PC-3 (cell line): ENCODE data around the gene NAV2. TPM values are rescaled to one million over a fixed set of nuclear protein-coding genes. Genes with fewer than 3 reads are reported as not detected.

Experiments used
- ATAC-seq: fragments of 200-7000 bp; cut with Tn5 transposase; 2 replicates; pipeline ENCODE4 v1.9.1; 2020; ENCODE audit warnings: mild to moderate bottlenecking, moderate library complexity
- BruUV-seq: library from RNA; stranded (reverse); fragments of 400-500 nt; replicated peaks from 2 replicates; lab custom pipeline; 2021; lab: Mats Ljungman, UMichigan
- CTCF ChIA-PET: fragments of 300-600 bp; sonication (Branson Sonifier 250); formaldehyde crosslinking; loops from one replicate; lab custom pipeline; 2022; ENCODE audit warnings: antibody characterized with exemption; lab: Charles Lee
- POLR2A ChIA-PET: fragments of 300-600 bp; sonication (Branson Sonifier 250); formaldehyde crosslinking; loops from one replicate; lab custom pipeline; 2022; ENCODE audit warnings: antibody characterized with exemption; ENCODE audit not compliant: unreplicated experiment; lab: Charles Lee
- DNase-seq: peaks from one replicate; pipeline ENCODE4 v3.0.0-alpha.2; 2015
- H2AFZ ChIP-seq: fragments of 300-600 bp; sonication (generic); 2 replicates; pipeline ENCODE4 v1.6.0; 2016; ENCODE audit warnings: antibody characterized with exemption, low read length
- H3F3A ChIP-seq: fragments of 300-600 bp; sonication (generic); one replicate; pipeline ENCODE4 v1.6.0; 2017; ENCODE audit warnings: antibody characterized with exemption, low read length, control low read depth, mild to moderate bottlenecking; ENCODE audit not compliant: unreplicated experiment
- H3K27ac ChIP-seq: fragments of 300-600 bp; sonication (generic); 2 replicates; pipeline ENCODE4 v1.5.1; 2016; ENCODE audit warnings: mild to moderate bottlenecking, low read length
- H3K27me3 ChIP-seq: fragments of 300-600 bp; sonication (generic); 2 replicates; pipeline ENCODE4 v1.6.1; 2016; ENCODE audit warnings: low read length, mixed read lengths
- H3K36me3 ChIP-seq: fragments of 300-600 bp; sonication (generic); 2 replicates; pipeline ENCODE4 v1.6.1; 2016; ENCODE audit warnings: low read depth, mixed run types, low read length, mixed read lengths
- H3K4me1 ChIP-seq: fragments of 300-600 bp; sonication (generic); 2 replicates; pipeline ENCODE4 v1.5.1; 2016; ENCODE audit warnings: low read length; ENCODE audit not compliant: insufficient read depth
- H3K4me2 ChIP-seq: fragments of 300-600 bp; sonication (generic); 2 replicates; pipeline ENCODE4 v1.6.0; 2016; ENCODE audit warnings: low read length
- H3K4me3 ChIP-seq: fragments of 300-600 bp; sonication (generic); 2 replicates; pipeline ENCODE4 v1.5.1; 2016; ENCODE audit warnings: mild to moderate bottlenecking, low read length, mixed read lengths
- H3K79me2 ChIP-seq: fragments of 300-600 bp; sonication (generic); 2 replicates; pipeline ENCODE4 v1.6.1; 2017; ENCODE audit warnings: low read length, mixed read lengths
- H3K9ac ChIP-seq: fragments of 300-600 bp; sonication (generic); 2 replicates; pipeline ENCODE4 v1.6.0; 2016; ENCODE audit warnings: mild to moderate bottlenecking, low read length
- H3K9me2 ChIP-seq: fragments of 300-600 bp; sonication (generic); replicated peaks from 2 replicates; pipeline ENCODE4 v1.6.1; 2016; ENCODE audit warnings: mixed run types, low read length, mixed read lengths
- H3K9me3 ChIP-seq: fragments of 300-600 bp; sonication (generic); 2 replicates; pipeline ENCODE4 v1.6.1; 2016; ENCODE audit warnings: low read length, mixed read lengths
- H4K20me1 ChIP-seq: fragments of 300-600 bp; sonication (generic); 2 replicates; pipeline ENCODE4 v1.6.1; 2016; ENCODE audit warnings: low read length, mixed read lengths
- CTCF ChIP-seq: fragments of 300-600 bp; sonication (generic); conservative IDR thresholded peaks from 2 replicates; pipeline ENCODE4 v1.5.1; 2017; ENCODE audit warnings: antibody characterized with exemption, low read depth, mild to moderate bottlenecking, low read length
- EZH2 ChIP-seq: fragments of 300-600 bp; sonication (generic); IDR thresholded peaks from one replicate; pipeline ENCODE4 v1.6.1; 2017; ENCODE audit warnings: antibody characterized with exemption, mild to moderate bottlenecking, low read length; ENCODE audit not compliant: unreplicated experiment
- EZH2phosphoT487 ChIP-seq: fragments of 300-600 bp; sonication (generic); IDR thresholded peaks from 2 replicates; pipeline ENCODE4 v1.6.1; 2018; ENCODE audit warnings: mild to moderate bottlenecking, antibody characterized with exemption, low read length, borderline replicate concordance
- intact Hi-C: fragments of 100-400 bp; cut with micrococcal nuclease; formaldehyde crosslinking; loops from 2 replicates; pipeline ENCODE4 v1.9.0; 2023
- total RNA-seq: library from RNA; depleted of rRNA; stranded (reverse); fragments of >200 nt; gene quantifications from 2 replicates; pipeline ENCODE4 v1.2.3, GENCODE V29; 2014

NAV2 gene
- total RNA-seq, 1 experiment from 2014 or later: 10.4 TPM

GRCh38 chr11:19946681-19947080, 234.0 kb downstream of the NAV2 start:
- no peak for DNase-seq
- H3K27ac ChIP-seq: no peak overlapping the region
- BruUV-seq: no TSS peak

GRCh38 chr11:19947537-19948114, 235.0 kb downstream of the NAV2 start:
- Histone ChIP-seq H3K4me1 (peaks cover 9% of the 10 kb centered on the region), H3F3A (no peaks in the 10 kb centered on the region), H3K9ac (no peak overlapping the region), H3K9me3 (no peaks in the 10 kb centered on the region), H3K27ac (no peak overlapping the region), H4K20me1 (no peaks in the 10 kb centered on the region), H3K9me2 (no peaks in the 10 kb centered on the region), H2AFZ (no peak overlapping the region), H3K4me3 (no peak overlapping the region), H3K27me3 (no peaks in the 10 kb centered on the region), H3K79me2 (no peaks in the 10 kb centered on the region), H3K4me2 (no peak overlapping the region), H3K36me3 (peaks cover 4% of the 10 kb centered on the region; the same call in 1 of the 2 replicates)
- no TSS peak for BruUV-seq
- ChIA-PET POLR2A (interaction anchor here (0.5 kb wide), 1 partner anchor 22 kb away, joined by 17 read pairs; no protein-coding TSS in a partner anchor), CTCF (no interaction called here)
- DNase-seq (no peak), ATAC-seq (no peak)
- intact Hi-C loops: no loop called here
- TF ChIP-seq EZH2phosphoT487 (no peak), EZH2 (no peak), CTCF (no peak)

More at GRCh38 chr11:19946681-19947080, 234.0 kb downstream of the NAV2 start:
- H3F3A ChIP-seq: no peaks in the 10 kb centered on the region
- no peak overlapping the region for H3K4me2 ChIP-seq
- POLR2A ChIA-PET: no interaction called here
- no peaks in the 10 kb centered on the region for H3K9me3 ChIP-seq
- H3K36me3 ChIP-seq: peaks cover 4% of the 10 kb centered on the region; the same call in 1 of the 2 replicates
- TF ChIP-seq EZH2phosphoT487 (no peak), CTCF (no peak), EZH2 (no peak)
- CTCF ChIA-PET: no interaction called here
- H3K27me3 ChIP-seq: no peaks in the 10 kb centered on the region
- H2AFZ ChIP-seq: no peak overlapping the region
- no peak for ATAC-seq
- intact Hi-C loops: no loop called here
- H3K4me1 ChIP-seq: peaks cover 2% of the 10 kb centered on the region
- no peaks in the 10 kb centered on the region for H4K20me1 ChIP-seq
- no peak overlapping the region for H3K9ac ChIP-seq
- H3K4me3 ChIP-seq: no peak overlapping the region
- H3K9me2 ChIP-seq: no peaks in the 10 kb centered on the region
- H3K79me2 ChIP-seq: no peaks in the 10 kb centered on the region

- Histone ChIP-seq H3K4me1 (peaks cover 26% of the 10 kb centered on the region), H3K36me3 (peaks cover 4% of the 10 kb centered on the region; the same call in 1 of the 2 replicates), H4K20me1 (no peaks in the 10 kb centered on the region), H3K79me2 (no peaks in the 10 kb centered on the region), H3K27me3 (no peaks in the 10 kb centered on the region), H2AFZ (no peak overlapping the region), H3K4me2 (no peak overlapping the region), H3K9ac (no peak overlapping the region), H3K9me3 (no peaks in the 10 kb centered on the region), H3F3A (no peaks in the 10 kb centered on the region), H3K4me3 (no peak overlapping the region), H3K9me2 (no peaks in the 10 kb centered on the region), H3K27ac (no peak overlapping the region)
- POLR2A ChIA-PET: no interaction called here
- CTCF ChIA-PET: no interaction called here
- TF ChIP-seq CTCF: no peak
- TF ChIP-seq EZH2phosphoT487: no peak
- no peak for TF ChIP-seq EZH2
- ATAC-seq (no peak), DNase-seq (no peak)
- intact Hi-C loops: loop anchor here (5.0 to 10.0 kb wide), 2 partner anchors 85 to 408 kb away; no protein-coding TSS in a partner anchor
- BruUV-seq: no TSS peak
These were observed 237.0 kb downstream of the NAV2 start for GRCh38 chr11:19949606-19950005.
